WERI-Rb-1 (cell line): ENCODE results near the gene SH3GL3.

Experiments
- DNase-seq: peaks from one replicate; pipeline ENCODE4 v3.0.0-alpha.2; 2020
- H3K27ac ChIP-seq: fragments of 250-450 bp; sonication (Bioruptor Pico); 2 replicates; pipeline ENCODE4 v1.5.1; 2020; ENCODE audit warnings: mild to moderate bottlenecking, moderate library complexity
- H3K27me3 ChIP-seq: fragments of 250-450 bp; sonication (Bioruptor Pico); 2 replicates; pipeline ENCODE4 v1.5.1; 2021; ENCODE audit warnings: mild to moderate bottlenecking, low read depth, moderate library complexity; ENCODE audit not compliant: insufficient read depth, severe bottlenecking
- H3K36me3 ChIP-seq: fragments of 250-450 bp; sonication (Bioruptor Pico); 2 replicates; pipeline ENCODE4 v1.5.1; 2020; ENCODE audit warnings: mild to moderate bottlenecking, moderate library complexity
- H3K4me3 ChIP-seq: 2 replicates; pipeline ENCODE4 v1.5.1; 2011; ENCODE audit warnings: low read depth, mild to moderate bottlenecking, control low read depth, low read length
- H3K9me3 ChIP-seq: fragments of 250-450 bp; sonication (Bioruptor Pico); 2 replicates; pipeline ENCODE4 v1.5.1; 2021; ENCODE audit warnings: mild to moderate bottlenecking, moderate library complexity; ENCODE audit not compliant: severe bottlenecking
- CTCF ChIP-seq: IDR thresholded peaks from 2 replicates; pipeline ENCODE4 v1.5.1; 2011; ENCODE audit warnings: low read depth, mild to moderate bottlenecking, control low read depth, inconsistent platforms, low read length

Gene SH3GL3

GRCh38 chr15:83533410-83533962, 86.3 kb downstream of the SH3GL3 start:
- H3K27me3 ChIP-seq, result no peaks in the 10 kb centered on the region
- no peak overlapping the region for H3K4me3 ChIP-seq
- no peaks in the 10 kb centered on the region for H3K36me3 ChIP-seq
- no peak for TF ChIP-seq CTCF
- DNase-seq, result no peak
- no peak overlapping the region for H3K27ac ChIP-seq
- no peaks in the 10 kb centered on the region for H3K9me3 ChIP-seq

- no peak for DNase-seq
- no peak overlapping the region for H3K27ac ChIP-seq
- H3K36me3 ChIP-seq, result no peaks in the 10 kb centered on the region
- no peak overlapping the region for H3K4me3 ChIP-seq
- no peaks in the 10 kb centered on the region for H3K27me3 ChIP-seq
- no peak for TF ChIP-seq CTCF
- H3K9me3 ChIP-seq, result no peaks in the 10 kb centered on the region
Observed at GRCh38 chr15:83537606-83538005, 90.5 kb downstream of the SH3GL3 start.

GRCh38 chr15:83538682-83539081, 91.5 kb downstream of the SH3GL3 start:
- Histone ChIP-seq H3K27me3 (no peaks in the 10 kb centered on the region), H3K27ac (no peak overlapping the region), H3K9me3 (no peaks in the 10 kb centered on the region), H3K36me3 (no peaks in the 10 kb centered on the region), H3K4me3 (no peak overlapping the region)
- DNase-seq, result no peak
- no peak for TF ChIP-seq CTCF

GRCh38 chr15:83545804-83546511, 98.8 kb downstream of the SH3GL3 start:
- H3K9me3 ChIP-seq, result no peaks in the 10 kb centered on the region
- no peak for TF ChIP-seq CTCF
- no peak for DNase-seq
- no peak overlapping the region for H3K4me3 ChIP-seq
- no peaks in the 10 kb centered on the region for H3K27me3 ChIP-seq
- H3K27ac ChIP-seq, result no peak overlapping the region
- no peaks in the 10 kb centered on the region for H3K36me3 ChIP-seq

- Histone ChIP-seq H3K4me3 (no peak overlapping the region), H3K36me3 (no peaks in the 10 kb centered on the region), H3K9me3 (no peaks in the 10 kb centered on the region), H3K27ac (no peak overlapping the region), H3K27me3 (no peaks in the 10 kb centered on the region)
- no peak for TF ChIP-seq CTCF
- no peak for DNase-seq
Observed at GRCh38 chr15:83546512-83546888, 99.4 kb downstream of the SH3GL3 start.

GRCh38 chr15:83547168-83547567, 100.0 kb downstream of the SH3GL3 start:
- DNase-seq, result no peak
- Histone ChIP-seq H3K27me3 (no peaks in the 10 kb centered on the region), H3K36me3 (no peaks in the 10 kb centered on the region), H3K27ac (no peak overlapping the region), H3K9me3 (no peaks in the 10 kb centered on the region), H3K4me3 (no peak overlapping the region)
- no peak for TF ChIP-seq CTCF
